GM12878 (cell line): Measurements from ENCODE around the gene PCDHGB2. TPM values are rescaled to one million over a fixed set of nuclear protein-coding genes. Genes with fewer than 3 reads are reported as not detected.
"Not testable (repeated sequence)": the region's sequence is repeated elsewhere in the genome, so short reads cannot be mapped to it uniquely, and the experiment has no call there.

Source experiments
- ATAC-seq: fragments of 200-7000 bp; cut with Tn5 transposase; 3 replicates; pipeline ENCODE4 v1.9.1; 2020; ENCODE audit warnings: mild to moderate bottlenecking, moderate library complexity
- BruUV-seq: library from RNA; stranded (reverse); fragments of 400-500 nt; replicated peaks from 2 replicates; lab custom pipeline; 2021; lab: Mats Ljungman, UMichigan
- CTCF ChIA-PET: fragments of 300-600 bp; sonication (Branson Sonifier 250); formaldehyde crosslinking; extraction: SDS; loops from one replicate; lab custom pipeline; 2021; ENCODE audit warnings: inconsistent platforms; lab: Yijun Ruan, JAX
- POLR2A ChIA-PET: fragments of 350-600 bp; formaldehyde crosslinking; extraction: SDS; loops from one replicate; lab custom pipeline; 2021; ENCODE audit warnings: inconsistent platforms; lab: Charles Lee
- RAD21 ChIA-PET: fragments of 300-600 bp; sonication (Branson Sonifier 250); formaldehyde crosslinking; loops from one replicate; lab custom pipeline; 2023; ENCODE audit warnings: antibody characterized with exemption; ENCODE audit not compliant: unreplicated experiment; lab: Charles Lee
- SMC1A ChIA-PET: fragments of 300-600 bp; sonication (Branson Sonifier 250); formaldehyde crosslinking; loops from one replicate; lab custom pipeline; 2023; ENCODE audit not compliant: unreplicated experiment, uncharacterized antibody; lab: Charles Lee
- DNase-seq: peaks from one replicate; pipeline ENCODE4 v3.0.0-alpha.2; 2011; ENCODE audit warnings: low read depth, low spot score
- FAIRE-seq: peaks from 3 replicates; lab custom pipeline; 2011; peaks lifted over from hg19 to GRCh38; lab: Jason Lieb, UNC
- H2AFZ ChIP-seq: 2 replicates; pipeline ENCODE4 v1.6.0; 2011; ENCODE audit warnings: low read depth, low read length, control low read depth; ENCODE audit not compliant: control insufficient read depth
- H3K27ac ChIP-seq: 2 replicates; pipeline ENCODE4 v1.5.1; 2011; ENCODE audit warnings: control low read depth; ENCODE audit not compliant: control insufficient read depth, insufficient read depth
- H3K27me3 ChIP-seq, 2 experiments: replicated peaks in 1 of 2; 2 replicates each; pipeline versions ENCODE4 v1.6.0 to v1.6.1; 2011; ENCODE audit warnings: low read length in 1 of 2; ENCODE audit not compliant: control insufficient read depth in 2 of 2, insufficient read depth in 2 of 2
- H3K36me3 ChIP-seq, 2 experiments: 2 replicates each; pipeline ENCODE4 v1.5.1; 2011; ENCODE audit warnings: low read length in 1 of 2; ENCODE audit not compliant: control insufficient read depth in 2 of 2, insufficient read depth in 2 of 2
- H3K4me1 ChIP-seq: 2 replicates; pipeline ENCODE4 v1.6.1; 2011; ENCODE audit warnings: mild to moderate bottlenecking, low read length, moderate library complexity, mixed read lengths; ENCODE audit not compliant: control insufficient read depth, insufficient read depth
- H3K4me2 ChIP-seq: 2 replicates; pipeline ENCODE4 v1.6.0; 2011; ENCODE audit warnings: control low read depth; ENCODE audit not compliant: control insufficient read depth, insufficient read depth
- H3K4me3 ChIP-seq: fragments of 200-600 bp; sonication (generic); 2 replicates; pipeline ENCODE4 v1.5.1; 2016
- H3K79me2 ChIP-seq: 2 replicates; pipeline ENCODE4 v1.6.0; 2011; ENCODE audit warnings: low read length; ENCODE audit not compliant: control insufficient read depth, insufficient read depth
- H3K9ac ChIP-seq: 2 replicates; pipeline ENCODE4 v1.8.0; 2011; ENCODE audit warnings: low read length, control low read depth, mixed read lengths; ENCODE audit not compliant: control insufficient read depth, insufficient read depth
- H3K9me3 ChIP-seq: replicated peaks from 3 replicates; pipeline ENCODE4 v1.5.1; 2011; ENCODE audit warnings: mild to moderate bottlenecking, low read length; ENCODE audit not compliant: control insufficient read depth, insufficient read depth
- H4K20me1 ChIP-seq: 2 replicates; pipeline ENCODE4 v1.6.0; 2011; ENCODE audit not compliant: control insufficient read depth, insufficient read depth
- GABPA ChIP-seq: IDR thresholded peaks from 2 replicates; pipeline ENCODE4 v1.6.1; 2014; ENCODE audit warnings: antibody characterized with exemption, low read depth, mild to moderate bottlenecking, inconsistent platforms
- LARP7 ChIP-seq: fragments of 450-650 bp; IDR thresholded peaks from 2 replicates; pipeline ENCODE4 v1.6.1; 2017; ENCODE audit warnings: mild to moderate bottlenecking
- RAD21 ChIP-seq: IDR thresholded peaks from 2 replicates; pipeline ENCODE4 v1.6.1; 2011; ENCODE audit warnings: mild to moderate bottlenecking, low read depth, low read length, moderate library complexity; ENCODE audit not compliant: insufficient read depth
- WGBS: methylation state at CpG from one replicate; pipeline ENCODE4 v1.1.6; 2016; ENCODE audit warnings: low lambda C conversion rate; ENCODE audit not compliant: insufficient replicate concordance, insufficient coverage; ENCODE audit errors: missing lambda C conversion rate; 5-methylcytosine and 5-hydroxymethylcytosine counted together
- in situ Hi-C: fragments of 300-500 bp; cut with MboI; formaldehyde crosslinking; loops from 9 replicates; pipeline ENCODE4 v1.14.3; 2018; ENCODE audit warnings: mixed read lengths
- intact Hi-C: fragments of 100-400 bp; cut with micrococcal nuclease; formaldehyde crosslinking; loops from one replicate; pipeline ENCODE4 v1.14.2; 2022; ENCODE audit not compliant: unreplicated experiment
- polyA plus RNA-seq, 11 experiments: library from polyadenylated mRNA; depleted of rRNA in 4 of 11; unstranded in 6 of 11; stranded (reverse) in 5 of 11; fragments of >200 nt; fragmentation: Nextera tagmentation in 4 of 11; fragmentation: Illumina TruSeq in 1 of 11; extraction: Ambion mirVana in 4 of 11; extraction: Trizol in 1 of 11; gene quantifications; 1 replicate in 1 of 11; 2 replicates in 10 of 11; pipeline versions ENCODE4 v1.2.1 to v1.2.3, GENCODE V29; 2011 to 2016; ENCODE audit warnings: inconsistent platforms in 2 of 11, missing spikeins in 2 of 11, low read depth in 1 of 11
- total RNA-seq, 4 experiments: library from RNA; depleted of rRNA in 3 of 4; stranded (reverse); fragments of >200 nt in 3 of 4; fragmentation: Illumina TruSeq in 1 of 4; extraction: Trizol in 1 of 4; gene quantifications; 2 replicates each; pipeline versions ENCODE4 v1.2.1 to v1.2.3, GENCODE V29; 2013 to 2021
- TF ChIP-seq, protein P1 (sequence below), 3 experiments: IDR thresholded peaks in 2 of 3; conservative IDR thresholded peaks in 1 of 3; 2 replicates each; pipeline ENCODE4 v1.5.1; 2011; ENCODE audit warnings: low read depth in 3 of 3, low read length in 3 of 3, mild to moderate bottlenecking in 3 of 3, control low read depth in 2 of 3, moderate library complexity in 2 of 3, inconsistent platforms in 1 of 3, mixed read lengths in 1 of 3; ENCODE audit not compliant: control insufficient read depth in 2 of 3, insufficient read depth in 1 of 3; ENCODE audit errors: extremely low read depth in 1 of 3
- TF ChIP-seq, protein P2 (sequence below): fragments of 450-650 bp; formaldehyde crosslinking; IDR thresholded peaks from 2 replicates; pipeline ENCODE4 v1.4.0; 2020; ENCODE audit warnings: mild to moderate bottlenecking, moderate library complexity

Gene PCDHGB2
- total and polyA plus RNA-seq, 10 of the 15 experiments (the other 5 are each of a cell fraction or from before 2014, with no cell fraction given): 0.06 to 0.38 (median 0.19) TPM; not detected in 2

DNA sequence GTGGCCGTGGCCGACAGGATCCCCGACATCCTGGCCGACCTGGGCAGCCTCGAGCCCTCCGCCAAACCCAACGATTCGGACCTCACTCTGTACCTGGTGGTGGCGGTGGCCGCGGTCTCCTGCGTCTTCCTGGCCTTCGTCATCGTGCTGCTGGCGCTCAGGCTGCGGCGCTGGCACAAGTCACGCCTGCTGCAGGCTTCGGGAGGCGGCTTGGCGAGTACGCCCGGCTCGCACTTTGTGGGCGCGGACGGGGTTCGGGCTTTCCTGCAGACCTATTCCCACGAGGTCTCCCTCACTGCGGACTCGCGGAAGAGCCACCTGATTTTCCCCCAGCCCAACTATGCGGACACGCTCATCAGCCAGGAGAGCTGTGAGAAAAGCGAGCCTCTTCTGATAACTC, 13.8 kb upstream of the PCDHGB2 start:
- H3K36me3 ChIP-seq, H3K4me3 ChIP-seq, H3K9me3 ChIP-seq, in situ Hi-C loops, H3K27me3 ChIP-seq, POLR2A ChIA-PET, H2AFZ ChIP-seq, H3K4me2 ChIP-seq, RAD21 ChIA-PET, BruUV-seq, intact Hi-C loops, H3K4me1 ChIP-seq, H3K79me2 ChIP-seq, H3K9ac ChIP-seq, FAIRE-seq, H3K27ac ChIP-seq, H4K20me1 ChIP-seq, DNase-seq, ATAC-seq, SMC1A ChIA-PET: not testable (repeated sequence)
- WGBS: 93% methylated on average over 18 of the region's 35 CpGs
- CTCF ChIA-PET: interaction anchor here (0.6 to 0.7 kb wide), 2 partner anchors 9 to 34 kb away, joined by 3 to 4 read pairs; partner anchors contain the start of gene PCDHGA4

DNA sequence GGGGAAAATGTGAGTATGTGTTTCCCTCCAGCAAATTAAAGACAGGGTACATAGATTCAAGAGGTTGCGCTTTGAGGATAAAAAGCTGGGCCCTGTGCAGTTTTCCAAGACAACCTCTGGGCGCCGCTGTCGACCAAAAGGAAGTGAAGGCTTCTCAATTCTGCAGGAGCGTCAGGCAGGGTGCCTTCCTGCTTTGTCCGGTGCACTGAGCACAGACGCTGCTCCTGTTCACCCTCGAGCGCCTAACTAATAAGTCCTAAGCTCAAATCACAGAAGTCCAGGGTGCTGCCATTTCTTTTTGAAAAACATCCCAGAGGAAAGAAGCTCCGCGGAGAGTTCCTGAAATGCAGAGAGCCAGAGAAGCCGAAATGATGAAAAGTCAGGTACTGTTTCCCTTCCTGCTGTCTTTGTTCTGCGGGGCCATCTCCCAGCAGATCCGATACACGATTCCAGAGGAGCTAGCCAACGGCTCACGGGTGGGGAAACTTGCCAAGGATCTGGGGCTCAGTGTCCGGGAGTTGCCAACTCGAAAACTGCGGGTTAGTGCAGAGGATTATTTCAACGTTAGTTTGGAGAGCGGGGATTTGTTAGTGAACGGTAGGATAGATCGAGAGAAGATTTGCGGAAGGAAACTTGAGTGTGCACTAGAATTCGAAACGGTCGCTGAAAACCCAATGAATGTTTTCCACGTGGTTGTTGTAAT, 9.7 kb upstream of the PCDHGB2 start, which contains the start of gene PCDHGB1:
TSS of gene PCDHGB1 (plus strand) at position 183 of the 703 bp plus-strand sequence. CDS start at position 345, 162 bp downstream.
- no peaks in the 10 kb centered on the region for H3K4me1 ChIP-seq
- intact Hi-C loops: no loop called here

More for the DNA sequence above, 9.7 kb upstream of the PCDHGB2 start, which contains the start of gene PCDHGB1:
- in situ Hi-C loops: no loop called here
- DNase-seq (no peak), FAIRE-seq (no peak), ATAC-seq (peak; percentile 48; the same call in 2 of the 3 replicates)
- ChIA-PET POLR2A (no interaction called here), RAD21 (no interaction called here), CTCF (interaction anchor here (1.1 to 1.6 kb wide), 3 partner anchors 39 to 214 kb away, joined by 3 to 6 read pairs (median 5); partner anchors contain the start of gene PCDHGA10), SMC1A (no interaction called here)
- Histone ChIP-seq H3K9ac (no peak within 1 kb of the TSS), H3K79me2 (no peaks in the 10 kb centered on the region), H3K4me2 (no peak within 1 kb of the TSS), H4K20me1 (no peaks in the 10 kb centered on the region), H3K27me3 (no peaks in the 10 kb centered on the region), H3K4me3 (no peak within 1 kb of the TSS), H3K27ac (no peak within 1 kb of the TSS), H3K9me3 (peaks cover 2% of the 10 kb centered on the region; the same call in 2 of the 3 replicates), H3K36me3 (no peaks in the 10 kb centered on the region), H2AFZ (no peak within 1 kb of the TSS; the same call in 1 of the 2 replicates)
- TF ChIP-seq, protein P1, sequence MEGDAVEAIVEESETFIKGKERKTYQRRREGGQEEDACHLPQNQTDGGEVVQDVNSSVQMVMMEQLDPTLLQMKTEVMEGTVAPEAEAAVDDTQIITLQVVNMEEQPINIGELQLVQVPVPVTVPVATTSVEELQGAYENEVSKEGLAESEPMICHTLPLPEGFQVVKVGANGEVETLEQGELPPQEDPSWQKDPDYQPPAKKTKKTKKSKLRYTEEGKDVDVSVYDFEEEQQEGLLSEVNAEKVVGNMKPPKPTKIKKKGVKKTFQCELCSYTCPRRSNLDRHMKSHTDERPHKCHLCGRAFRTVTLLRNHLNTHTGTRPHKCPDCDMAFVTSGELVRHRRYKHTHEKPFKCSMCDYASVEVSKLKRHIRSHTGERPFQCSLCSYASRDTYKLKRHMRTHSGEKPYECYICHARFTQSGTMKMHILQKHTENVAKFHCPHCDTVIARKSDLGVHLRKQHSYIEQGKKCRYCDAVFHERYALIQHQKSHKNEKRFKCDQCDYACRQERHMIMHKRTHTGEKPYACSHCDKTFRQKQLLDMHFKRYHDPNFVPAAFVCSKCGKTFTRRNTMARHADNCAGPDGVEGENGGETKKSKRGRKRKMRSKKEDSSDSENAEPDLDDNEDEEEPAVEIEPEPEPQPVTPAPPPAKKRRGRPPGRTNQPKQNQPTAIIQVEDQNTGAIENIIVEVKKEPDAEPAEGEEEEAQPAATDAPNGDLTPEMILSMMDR (IDR thresholded peaks at IDR 0.05 in 2 of 3, conservative IDR thresholded peaks at IDR 0.05 in 1 of 3; ENCODE audit: control insufficient read depth in 2 of 3, extremely low read depth in 1 of 3, insufficient read depth in 1 of 3, low read depth in 3 of 3, low read length in 3 of 3): peak; percentile 21 to 49 (median 30); a peak in 3 of 6 replicates
- TF ChIP-seq, protein P2, sequence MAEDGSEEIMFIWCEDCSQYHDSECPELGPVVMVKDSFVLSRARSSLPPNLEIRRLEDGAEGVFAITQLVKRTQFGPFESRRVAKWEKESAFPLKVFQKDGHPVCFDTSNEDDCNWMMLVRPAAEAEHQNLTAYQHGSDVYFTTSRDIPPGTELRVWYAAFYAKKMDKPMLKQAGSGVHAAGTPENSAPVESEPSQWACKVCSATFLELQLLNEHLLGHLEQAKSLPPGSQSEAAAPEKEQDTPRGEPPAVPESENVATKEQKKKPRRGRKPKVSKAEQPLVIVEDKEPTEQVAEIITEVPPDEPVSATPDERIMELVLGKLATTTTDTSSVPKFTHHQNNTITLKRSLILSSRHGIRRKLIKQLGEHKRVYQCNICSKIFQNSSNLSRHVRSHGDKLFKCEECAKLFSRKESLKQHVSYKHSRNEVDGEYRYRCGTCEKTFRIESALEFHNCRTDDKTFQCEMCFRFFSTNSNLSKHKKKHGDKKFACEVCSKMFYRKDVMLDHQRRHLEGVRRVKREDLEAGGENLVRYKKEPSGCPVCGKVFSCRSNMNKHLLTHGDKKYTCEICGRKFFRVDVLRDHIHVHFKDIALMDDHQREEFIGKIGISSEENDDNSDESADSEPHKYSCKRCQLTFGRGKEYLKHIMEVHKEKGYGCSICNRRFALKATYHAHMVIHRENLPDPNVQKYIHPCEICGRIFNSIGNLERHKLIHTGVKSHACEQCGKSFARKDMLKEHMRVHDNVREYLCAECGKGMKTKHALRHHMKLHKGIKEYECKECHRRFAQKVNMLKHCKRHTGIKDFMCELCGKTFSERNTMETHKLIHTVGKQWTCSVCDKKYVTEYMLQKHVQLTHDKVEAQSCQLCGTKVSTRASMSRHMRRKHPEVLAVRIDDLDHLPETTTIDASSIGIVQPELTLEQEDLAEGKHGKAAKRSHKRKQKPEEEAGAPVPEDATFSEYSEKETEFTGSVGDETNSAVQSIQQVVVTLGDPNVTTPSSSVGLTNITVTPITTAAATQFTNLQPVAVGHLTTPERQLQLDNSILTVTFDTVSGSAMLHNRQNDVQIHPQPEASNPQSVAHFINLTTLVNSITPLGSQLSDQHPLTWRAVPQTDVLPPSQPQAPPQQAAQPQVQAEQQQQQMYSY: no peak
- TF ChIP-seq GABPA: 0 out of 2 replicates have a peak, but pooled peaks have one; percentile 7
- no peak for TF ChIP-seq LARP7
- TF ChIP-seq RAD21: peak; percentile 36; the same call in 1 of the 2 replicates
- 42% methylated on average over 29 of the region's 29 CpGs for WGBS
- BruUV-seq: no TSS peak
